Measurements from ENCODE around the gene DYNC1LI2. TPM values are rescaled to one million over a fixed set of nuclear protein-coding genes. Genes with fewer than 3 reads are reported as not detected.

Gene DYNC1LI2
- total RNA-seq, 1 donor from 2014 or later, result 157 TPM

Other genes starting within 250 kb of the DYNC1LI2 start
- 24.9 to 28.8 TPM (median 28.5 TPM) in 3 replicates for gene TK2, start 201.5 kb downstream of the DYNC1LI2 start, total RNA-seq
- 28.9 to 33.2 TPM (median 31.1 TPM) in 3 replicates for gene CKLF, start 199.0 kb downstream of the DYNC1LI2 start, total RNA-seq
- gene CMTM1, start 185.2 kb downstream of the DYNC1LI2 start, total RNA-seq, result 10.0 to 10.3 TPM (median 10.2 TPM) in 3 replicates
- gene CMTM2, start 172.1 kb downstream of the DYNC1LI2 start, total RNA-seq, result 0.25 to 0.58 TPM (median 0.51 TPM) in 3 replicates
- gene CMTM3, start 146.9 kb downstream of the DYNC1LI2 start, total RNA-seq, result 56.9 to 60.7 TPM (median 59.3 TPM) in 3 replicates
- 60.1 to 63.4 TPM (median 60.8 TPM) in 3 replicates for gene CMTM4, start 54.9 kb downstream of the DYNC1LI2 start, total RNA-seq
- gene TERB1, start 50.0 kb upstream of the DYNC1LI2 start, total RNA-seq, result 0.18 to 0.49 TPM (median 0.34 TPM) in 3 replicates
- 78.8 to 84.4 TPM (median 80.3 TPM) in 3 replicates for gene NAE1, start 79.4 kb upstream of the DYNC1LI2 start, total RNA-seq
- gene CA7, start 92.8 kb upstream of the DYNC1LI2 start, total RNA-seq, result not detected in 3 replicates
- gene PDP2, start 128.9 kb upstream of the DYNC1LI2 start, total RNA-seq, result 16.7 to 17.4 TPM (median 16.9 TPM) in 3 replicates
- not detected in 3 replicates for gene CDH16, start 167.3 kb upstream of the DYNC1LI2 start, total RNA-seq
- 2.7 to 3.7 TPM (median 2.9 TPM) in 3 replicates for gene RRAD, start 173.9 kb upstream of the DYNC1LI2 start, total RNA-seq
- gene CIAO2B, start 182.8 kb upstream of the DYNC1LI2 start, total RNA-seq, result 52.1 to 56.1 TPM (median 54.5 TPM) in 3 replicates
- 52.0 to 53.4 TPM (median 52.5 TPM) in 3 replicates for gene CES2, start 183.9 kb upstream of the DYNC1LI2 start, total RNA-seq
- 4.8 to 5.4 TPM (median 5.1 TPM) in 3 replicates for gene CES3, start 209.7 kb upstream of the DYNC1LI2 start, total RNA-seq
- gene CES4A, start 237.0 kb upstream of the DYNC1LI2 start, total RNA-seq, result 15.9 to 19.6 TPM (median 18.5 TPM) in 3 replicates

Measured in mesothelial cell of epicardium (in vitro differentiated cells).